GM13976 (cell line): Measurements from ENCODE around the gene BCDIN3D.

ENCODE experiments used
- DNase-seq: peaks from one replicate; pipeline ENCODE4 v3.0.0; 2012; ENCODE audit warnings: low spot score
- in situ Hi-C: fragments of 300-500 bp; cut with MboI; formaldehyde crosslinking; loops from one replicate; pipeline ENCODE4 v1.12.0; 2022; ENCODE audit warnings: low sequenced_read_pairs, mixed read lengths, inconsistent platforms; ENCODE audit not compliant: unreplicated experiment
- TF ChIP-seq, protein P1 (sequence below): IDR thresholded peaks from 2 replicates; pipeline ENCODE4 v1.5.1; 2012; ENCODE audit warnings: borderline replicate concordance, mild to moderate bottlenecking; ENCODE audit not compliant: insufficient read depth; ENCODE audit errors: extremely low read depth, missing control alignments, control extremely low read depth

BCDIN3D gene, protein sequence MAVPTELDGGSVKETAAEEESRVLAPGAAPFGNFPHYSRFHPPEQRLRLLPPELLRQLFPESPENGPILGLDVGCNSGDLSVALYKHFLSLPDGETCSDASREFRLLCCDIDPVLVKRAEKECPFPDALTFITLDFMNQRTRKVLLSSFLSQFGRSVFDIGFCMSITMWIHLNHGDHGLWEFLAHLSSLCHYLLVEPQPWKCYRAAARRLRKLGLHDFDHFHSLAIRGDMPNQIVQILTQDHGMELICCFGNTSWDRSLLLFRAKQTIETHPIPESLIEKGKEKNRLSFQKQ

DNA sequence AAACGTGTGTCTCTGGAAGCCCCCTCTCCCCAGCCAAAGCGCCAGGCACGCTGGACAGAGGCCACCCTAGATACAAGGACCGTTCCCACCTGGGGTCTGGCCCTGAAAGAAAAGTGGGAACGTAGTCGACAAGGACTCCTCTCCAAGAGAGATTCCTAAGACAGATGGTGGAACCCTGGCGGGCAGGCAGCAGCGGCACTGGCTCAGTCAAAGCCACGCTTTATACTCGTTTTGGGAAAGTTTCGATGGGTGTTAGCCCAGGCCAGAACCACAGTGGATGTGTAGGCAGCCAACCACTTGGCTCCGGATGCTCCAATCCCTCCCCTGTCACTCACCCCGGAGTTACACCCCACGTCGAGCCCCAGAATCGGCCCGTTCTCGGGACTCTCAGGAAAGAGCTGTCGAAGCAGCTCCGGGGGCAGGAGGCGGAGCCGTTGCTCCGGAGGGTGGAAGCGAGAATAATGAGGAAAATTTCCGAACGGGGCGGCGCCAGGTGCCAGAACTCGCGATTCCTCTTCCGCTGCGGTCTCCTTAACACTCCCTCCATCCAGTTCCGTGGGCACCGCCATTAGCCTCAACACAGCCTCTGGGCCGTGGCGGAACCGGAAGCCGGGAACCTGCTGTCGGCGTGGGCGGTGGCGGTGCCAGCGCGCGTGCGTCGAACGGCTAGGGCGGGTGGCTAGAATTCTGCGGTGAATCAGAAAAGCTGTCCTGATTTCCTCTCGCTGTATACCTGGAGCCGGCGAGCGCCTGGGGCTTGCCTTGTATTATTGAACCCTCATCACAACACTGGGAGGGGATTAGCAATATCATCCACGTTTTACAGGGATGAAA, at the start of gene BCDIN3D:
Gene BCDIN3D (minus strand): TSS at position 588 of the 834 bp plus-strand sequence. CDS start 19 bp downstream, at position 569.
- in situ Hi-C loops, result no loop called here
- TF ChIP-seq, protein P1, sequence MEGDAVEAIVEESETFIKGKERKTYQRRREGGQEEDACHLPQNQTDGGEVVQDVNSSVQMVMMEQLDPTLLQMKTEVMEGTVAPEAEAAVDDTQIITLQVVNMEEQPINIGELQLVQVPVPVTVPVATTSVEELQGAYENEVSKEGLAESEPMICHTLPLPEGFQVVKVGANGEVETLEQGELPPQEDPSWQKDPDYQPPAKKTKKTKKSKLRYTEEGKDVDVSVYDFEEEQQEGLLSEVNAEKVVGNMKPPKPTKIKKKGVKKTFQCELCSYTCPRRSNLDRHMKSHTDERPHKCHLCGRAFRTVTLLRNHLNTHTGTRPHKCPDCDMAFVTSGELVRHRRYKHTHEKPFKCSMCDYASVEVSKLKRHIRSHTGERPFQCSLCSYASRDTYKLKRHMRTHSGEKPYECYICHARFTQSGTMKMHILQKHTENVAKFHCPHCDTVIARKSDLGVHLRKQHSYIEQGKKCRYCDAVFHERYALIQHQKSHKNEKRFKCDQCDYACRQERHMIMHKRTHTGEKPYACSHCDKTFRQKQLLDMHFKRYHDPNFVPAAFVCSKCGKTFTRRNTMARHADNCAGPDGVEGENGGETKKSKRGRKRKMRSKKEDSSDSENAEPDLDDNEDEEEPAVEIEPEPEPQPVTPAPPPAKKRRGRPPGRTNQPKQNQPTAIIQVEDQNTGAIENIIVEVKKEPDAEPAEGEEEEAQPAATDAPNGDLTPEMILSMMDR, result no peak
- peak; percentile 90 for DNase-seq

DNA sequence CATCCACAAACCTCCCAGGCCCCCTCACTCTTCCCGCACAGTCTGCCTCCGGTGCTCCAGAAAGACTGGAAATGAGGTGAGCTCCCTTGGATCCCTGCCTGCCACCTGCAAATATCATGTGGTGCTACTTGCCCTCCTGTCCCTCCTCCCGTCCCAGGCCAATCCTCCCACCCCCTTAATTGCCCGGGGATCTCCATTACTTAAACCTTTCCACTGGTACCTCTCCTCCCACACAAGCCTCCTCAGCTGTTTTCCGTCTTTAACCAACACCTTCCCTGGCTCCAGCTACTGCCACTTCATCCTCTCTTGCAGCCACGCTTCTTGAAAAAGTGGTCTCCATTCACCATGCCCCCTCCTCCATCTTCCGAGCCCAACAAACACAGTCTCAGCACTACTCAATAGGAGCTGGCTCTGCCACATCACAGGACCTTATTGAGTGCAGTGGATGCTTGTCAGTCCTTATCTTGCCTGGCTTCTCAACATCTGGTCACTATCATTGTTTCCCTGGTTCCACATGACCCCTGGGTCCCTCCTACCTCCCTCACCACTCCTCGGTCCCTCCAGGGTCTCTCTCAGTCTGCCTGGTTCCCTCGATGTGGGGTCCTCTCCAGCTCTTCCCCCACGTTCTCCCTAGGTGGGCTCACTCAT, 49.3 kb upstream of the BCDIN3D start:
- TF ChIP-seq, protein P1, result no peak
- in situ Hi-C loops, result no loop called here

DNA sequence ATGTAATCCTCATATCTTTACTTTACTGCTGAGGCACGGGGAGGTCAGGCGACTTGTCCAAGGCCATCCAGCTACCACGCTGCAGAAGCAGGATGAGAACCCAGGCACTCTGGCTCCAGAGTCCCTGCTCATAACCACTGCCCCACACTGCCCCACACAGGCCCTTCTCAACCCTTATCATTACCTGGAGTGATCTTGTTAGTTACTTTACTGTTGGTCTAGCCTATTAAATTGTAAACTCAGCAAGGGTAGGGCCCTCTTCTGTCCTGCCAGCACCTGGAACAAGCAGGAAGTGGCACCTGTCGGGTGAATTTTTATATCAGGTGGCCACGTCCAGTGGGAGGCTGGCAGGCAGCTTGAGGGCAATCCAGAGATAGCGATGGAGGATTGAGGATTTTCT, 48.6 kb upstream of the BCDIN3D start:
- no peak for DNase-seq
- in situ Hi-C loops, result no loop called here
- TF ChIP-seq, protein P1, result no peak

More for the DNA sequence above, 49.3 kb upstream of the BCDIN3D start:
- no peak for DNase-seq

DNA sequence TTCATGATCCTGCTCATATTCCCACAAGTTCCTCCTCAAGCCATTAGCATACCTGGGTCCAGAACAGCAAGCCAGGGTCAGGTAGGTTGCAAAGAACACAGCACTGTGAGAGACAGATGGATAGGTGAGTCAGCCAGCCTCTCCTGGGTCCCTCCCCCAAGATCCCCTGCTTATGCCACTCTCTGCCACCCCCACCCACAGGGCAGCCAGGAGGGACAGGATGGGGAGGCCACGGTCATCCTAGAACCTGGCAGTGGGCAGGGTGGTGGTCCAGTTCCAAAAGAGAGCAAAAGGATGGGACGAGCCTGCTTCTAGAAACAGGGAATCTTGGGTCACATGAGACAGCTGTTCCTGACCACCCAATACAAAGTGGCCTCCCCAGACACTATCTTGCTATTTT, 48.1 kb upstream of the BCDIN3D start:
- in situ Hi-C loops, result no loop called here
- TF ChIP-seq, protein P1, result no peak
- no peak for DNase-seq

DNA sequence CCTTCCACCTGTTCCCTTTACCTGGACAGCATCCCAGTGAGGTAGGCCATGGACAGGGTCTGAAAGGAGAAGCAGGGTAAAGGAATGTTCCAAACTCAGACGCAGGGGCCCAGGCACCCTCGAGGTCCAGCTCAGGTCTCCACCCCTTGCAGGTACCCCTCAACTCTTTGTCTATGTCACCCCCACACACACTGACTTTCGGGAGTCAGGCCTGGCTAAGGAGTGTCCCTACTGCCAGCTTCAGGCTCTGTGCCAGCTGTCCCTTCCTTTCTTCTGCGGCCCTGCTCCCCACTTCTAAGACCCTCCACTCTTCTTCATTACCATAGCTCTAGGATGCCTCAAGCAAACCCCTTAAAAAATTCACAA, 47.2 kb upstream of the BCDIN3D start:
- in situ Hi-C loops, result no loop called here
- TF ChIP-seq, protein P1, result no peak
- no peak for DNase-seq

DNA sequence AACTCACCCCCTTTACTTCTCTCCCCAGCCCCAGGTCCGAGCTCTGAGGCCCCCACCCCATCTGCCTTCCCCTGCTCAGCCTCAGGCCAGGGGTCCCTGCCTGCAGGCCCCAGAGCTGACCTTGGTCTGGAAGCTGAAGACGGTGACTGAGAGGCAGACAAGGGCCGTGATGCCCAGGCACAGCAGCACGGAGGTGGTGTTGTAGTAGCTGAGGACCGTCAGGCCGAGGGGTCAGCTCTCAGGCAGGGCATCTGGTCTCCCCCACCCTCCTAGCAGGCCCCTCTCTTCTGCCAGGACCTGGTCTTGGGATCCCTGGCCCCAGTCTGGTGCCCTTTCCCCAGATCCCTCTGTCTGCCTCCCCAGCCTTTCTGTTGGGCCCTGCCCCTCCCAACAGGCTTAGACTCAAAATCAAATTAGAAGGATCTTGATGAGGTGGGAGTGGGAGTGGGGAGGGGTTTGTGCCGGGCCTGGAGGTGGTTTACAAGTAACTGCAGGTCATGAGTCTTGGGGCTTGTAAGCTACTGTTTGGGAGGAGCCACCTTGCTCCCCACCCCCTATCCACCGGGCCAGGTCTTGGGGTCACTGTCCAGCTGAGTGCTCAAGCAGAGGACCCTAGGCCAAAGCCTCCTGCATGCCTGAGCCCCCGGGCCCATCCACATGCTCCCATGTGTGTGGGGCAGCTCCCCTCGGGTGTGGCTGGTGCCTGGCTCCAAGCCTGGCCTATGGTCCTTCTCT, 46.6 kb upstream of the BCDIN3D start:
- in situ Hi-C loops, result no loop called here
- TF ChIP-seq, protein P1, result no peak
- DNase-seq, result no peak
